IPS DF 6.9 (cell line): ENCODE measurements around the gene ANKMY2.

Experiments
- DNase-seq: peaks from one replicate; pipeline ENCODE4 v3.0.0-alpha.2; 2013; ENCODE audit warnings: low read depth, low spot score
- H3K27ac ChIP-seq: one replicate; pipeline ENCODE4 v1.5.1; 2013; ENCODE audit warnings: low read length, control low read depth
- H3K27me3 ChIP-seq: 2 replicates; pipeline ENCODE4 v1.6.1; 2013; ENCODE audit warnings: mild to moderate bottlenecking, low read length; ENCODE audit not compliant: control insufficient read depth, insufficient read depth
- H3K36me3 ChIP-seq: 2 replicates; pipeline ENCODE4 v1.6.1; 2013; ENCODE audit warnings: low read length; ENCODE audit not compliant: control insufficient read depth, insufficient read depth
- H3K4me1 ChIP-seq: 2 replicates; pipeline ENCODE4 v1.6.1; 2013; ENCODE audit warnings: low read length; ENCODE audit not compliant: control insufficient read depth, insufficient read depth
- H3K4me3 ChIP-seq: 2 replicates; pipeline ENCODE4 v1.5.1; 2013; ENCODE audit warnings: mild to moderate bottlenecking, low read length
- H3K9me3 ChIP-seq: 2 replicates; pipeline ENCODE4 v1.6.1; 2013; ENCODE audit warnings: low read length, inconsistent platforms; ENCODE audit not compliant: control insufficient read depth, insufficient read depth
- WGBS: extraction: QIAGEN DNeasy Blood & Tissue Kit; methylation state at CpG from one replicate; pipeline ENCODE4 v1.1.7; 2013; ENCODE audit warnings: mixed read lengths, missing lambda C conversion rate; ENCODE audit not compliant: insufficient read length, insufficient coverage; 5-methylcytosine and 5-hydroxymethylcytosine counted together

The ANKMY2 gene

GRCh38 chr7:16675277-16675676 is 29.7 kb upstream of the ANKMY2 start:
- Histone ChIP-seq H3K27me3 (no peaks in the 10 kb centered on the region), H3K27ac (no peak overlapping the region), H3K4me1 (no peaks in the 10 kb centered on the region; the same call in none of the 2 replicates), H3K4me3 (no peak overlapping the region), H3K9me3 (no peaks in the 10 kb centered on the region), H3K36me3 (no peaks in the 10 kb centered on the region)
- WGBS, result no CpG with 5 or more reads among the region's 3 CpGs
- no peak for DNase-seq

GRCh38 chr7:16671811-16672210 is 26.3 kb upstream of the ANKMY2 start:
- no peak for DNase-seq
- peaks cover 2% of the 10 kb centered on the region; the same call in 1 of the 2 replicates for H3K4me1 ChIP-seq
- no peak overlapping the region for H3K4me3 ChIP-seq
- no peaks in the 10 kb centered on the region for H3K27me3 ChIP-seq
- no peaks in the 10 kb centered on the region for H3K36me3 ChIP-seq
- H3K27ac ChIP-seq, result no peak overlapping the region
- H3K9me3 ChIP-seq, result no peaks in the 10 kb centered on the region
- no CpG with 5 or more reads among the region's 3 CpGs for WGBS

GRCh38 chr7:16670731-16671344 is 25.3 kb upstream of the ANKMY2 start:
- H3K4me3 ChIP-seq, result no peak overlapping the region
- H3K9me3 ChIP-seq, result no peaks in the 10 kb centered on the region
- no CpG with 5 or more reads among the region's 4 CpGs for WGBS
- H3K27me3 ChIP-seq, result no peaks in the 10 kb centered on the region
- H3K27ac ChIP-seq, result no peak overlapping the region
- peaks cover 2% of the 10 kb centered on the region; the same call in 1 of the 2 replicates for H3K4me1 ChIP-seq
- DNase-seq, result no peak
- H3K36me3 ChIP-seq, result no peaks in the 10 kb centered on the region

- no peaks in the 10 kb centered on the region for H3K27me3 ChIP-seq
- WGBS, result no CpG with 5 or more reads among the region's 1 CpG
- no peaks in the 10 kb centered on the region for H3K9me3 ChIP-seq
- no peak overlapping the region for H3K27ac ChIP-seq
- H3K36me3 ChIP-seq, result no peaks in the 10 kb centered on the region
- DNase-seq, result no peak
- peaks cover 2% of the 10 kb centered on the region; the same call in 1 of the 2 replicates for H3K4me1 ChIP-seq
- H3K4me3 ChIP-seq, result no peak overlapping the region
Observed at GRCh38 chr7:16670021-16670420, 24.5 kb upstream of the ANKMY2 start.

- no peaks in the 10 kb centered on the region for H3K36me3 ChIP-seq
- no peak overlapping the region for H3K4me3 ChIP-seq
- no peaks in the 10 kb centered on the region for H3K9me3 ChIP-seq
- no peak overlapping the region for H3K27ac ChIP-seq
- H3K27me3 ChIP-seq, result no peaks in the 10 kb centered on the region
- WGBS, result no CpG with 5 or more reads among the region's 2 CpGs
- no peak for DNase-seq
- peaks cover 2% of the 10 kb centered on the region; the same call in 1 of the 2 replicates for H3K4me1 ChIP-seq
Observed at GRCh38 chr7:16669581-16669980, 24.0 kb upstream of the ANKMY2 start.

- no peaks in the 10 kb centered on the region for H3K27me3 ChIP-seq
- H3K4me3 ChIP-seq, result no peak overlapping the region
- DNase-seq, result no peak
- no CpG with 5 or more reads among the region's 5 CpGs for WGBS
- H3K36me3 ChIP-seq, result no peaks in the 10 kb centered on the region
- peaks cover 2% of the 10 kb centered on the region; the same call in 1 of the 2 replicates for H3K4me1 ChIP-seq
- no peak overlapping the region for H3K27ac ChIP-seq
- H3K9me3 ChIP-seq, result no peaks in the 10 kb centered on the region
Observed at GRCh38 chr7:16668978-16669377, 23.4 kb upstream of the ANKMY2 start.

GRCh38 chr7:16668049-16668858 is 22.7 kb upstream of the ANKMY2 start:
- no CpG with 5 or more reads among the region's 11 CpGs for WGBS
- H3K4me3 ChIP-seq, result no peak overlapping the region
- peaks cover 2% of the 10 kb centered on the region; the same call in 1 of the 2 replicates for H3K4me1 ChIP-seq
- H3K9me3 ChIP-seq, result no peaks in the 10 kb centered on the region
- DNase-seq, result no peak
- H3K27me3 ChIP-seq, result no peaks in the 10 kb centered on the region
- no peaks in the 10 kb centered on the region for H3K36me3 ChIP-seq
- H3K27ac ChIP-seq, result no peak overlapping the region

- Histone ChIP-seq H3K27ac (no peak overlapping the region), H3K4me1 (peaks cover 2% of the 10 kb centered on the region; the same call in 1 of the 2 replicates), H3K27me3 (no peaks in the 10 kb centered on the region), H3K36me3 (no peaks in the 10 kb centered on the region), H3K9me3 (no peaks in the 10 kb centered on the region), H3K4me3 (no peak overlapping the region)
- no CpG with 5 or more reads among the region's 3 CpGs for WGBS
- DNase-seq, result no peak
Observed at GRCh38 chr7:16667355-16667754, 21.8 kb upstream of the ANKMY2 start.

GRCh38 chr7:16661924-16662323 is 16.4 kb upstream of the ANKMY2 start:
- no peak overlapping the region for H3K4me3 ChIP-seq
- H3K4me1 ChIP-seq, result peaks cover 1% of the 10 kb centered on the region; the same call in 1 of the 2 replicates
- no peak for DNase-seq
- H3K27me3 ChIP-seq, result no peaks in the 10 kb centered on the region
- no peaks in the 10 kb centered on the region for H3K9me3 ChIP-seq
- no peak overlapping the region for H3K27ac ChIP-seq
- no peaks in the 10 kb centered on the region for H3K36me3 ChIP-seq
- no CpG with 5 or more reads among the region's 1 CpG for WGBS

- Histone ChIP-seq H3K27ac (no peak overlapping the region), H3K4me1 (peaks cover 1% of the 10 kb centered on the region; the same call in 1 of the 2 replicates), H3K36me3 (no peaks in the 10 kb centered on the region), H3K27me3 (no peaks in the 10 kb centered on the region), H3K4me3 (no peak overlapping the region), H3K9me3 (no peaks in the 10 kb centered on the region)
- WGBS, result no CpG with 5 or more reads among the region's 5 CpGs
- no peak for DNase-seq
Observed at GRCh38 chr7:16660702-16661464, 15.3 kb upstream of the ANKMY2 start.
